ENCODE results near the gene DOK3. TPM values are rescaled to one million over a fixed set of nuclear protein-coding genes. Genes with fewer than 3 reads are reported as not detected.

The DOK3 gene
- total and polyA plus RNA-seq, 2 experiments from 2014 or later, result 3.1 to 3.5 TPM

DNA sequence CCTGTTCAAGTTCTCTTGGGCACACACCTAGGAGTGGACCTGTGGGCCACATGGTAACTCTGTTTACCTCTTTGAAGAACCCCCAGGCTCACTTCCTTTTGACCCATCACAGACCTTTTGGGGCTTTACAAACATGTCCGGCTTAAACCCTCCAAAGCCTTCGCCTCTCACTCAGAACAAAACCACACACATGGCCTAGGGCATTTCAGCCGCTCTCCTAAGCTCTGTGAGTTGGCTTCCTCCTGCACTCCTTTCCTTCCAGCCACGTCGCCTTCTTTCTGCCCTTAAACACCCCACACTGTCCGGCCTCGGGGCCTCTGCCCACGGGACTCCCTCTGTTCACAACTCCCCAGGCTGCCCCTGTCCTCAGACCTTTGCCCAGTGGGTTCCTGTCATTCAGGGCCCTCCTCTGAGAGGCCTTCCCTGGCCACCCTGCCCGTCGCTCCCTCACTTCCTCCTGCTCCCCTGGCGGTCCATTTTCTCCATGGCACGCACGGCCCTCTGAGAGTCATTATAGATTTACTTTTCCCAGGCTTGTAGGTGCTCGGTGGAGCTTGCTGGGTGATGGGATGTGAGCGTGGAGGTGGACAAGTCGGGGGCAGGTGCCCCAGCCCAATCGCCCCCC, 1.9 kb downstream of the DOK3 start:
- no peak overlapping the region for H3K4me3 ChIP-seq
- no peak overlapping the region for H3K4me2 ChIP-seq
- no peak overlapping the region for H2AFZ ChIP-seq
- H3K9me3 ChIP-seq (ENCODE audit: low read depth), result no peaks in the 10 kb centered on the region
- H3K36me3 ChIP-seq (replicated peaks; ENCODE audit: insufficient read depth, low read depth), result no peaks in the 10 kb centered on the region
- no peak overlapping the region for H3K27ac ChIP-seq
- WGBS (ENCODE audit: low lambda C conversion rate, missing lambda C conversion rate), result 94% methylated on average over 17 of the region's 17 CpGs
- H3K9me2 ChIP-seq (replicated peaks; ENCODE audit: insufficient read depth), result no peaks in the 10 kb centered on the region
- TF ChIP-seq, protein P1, sequence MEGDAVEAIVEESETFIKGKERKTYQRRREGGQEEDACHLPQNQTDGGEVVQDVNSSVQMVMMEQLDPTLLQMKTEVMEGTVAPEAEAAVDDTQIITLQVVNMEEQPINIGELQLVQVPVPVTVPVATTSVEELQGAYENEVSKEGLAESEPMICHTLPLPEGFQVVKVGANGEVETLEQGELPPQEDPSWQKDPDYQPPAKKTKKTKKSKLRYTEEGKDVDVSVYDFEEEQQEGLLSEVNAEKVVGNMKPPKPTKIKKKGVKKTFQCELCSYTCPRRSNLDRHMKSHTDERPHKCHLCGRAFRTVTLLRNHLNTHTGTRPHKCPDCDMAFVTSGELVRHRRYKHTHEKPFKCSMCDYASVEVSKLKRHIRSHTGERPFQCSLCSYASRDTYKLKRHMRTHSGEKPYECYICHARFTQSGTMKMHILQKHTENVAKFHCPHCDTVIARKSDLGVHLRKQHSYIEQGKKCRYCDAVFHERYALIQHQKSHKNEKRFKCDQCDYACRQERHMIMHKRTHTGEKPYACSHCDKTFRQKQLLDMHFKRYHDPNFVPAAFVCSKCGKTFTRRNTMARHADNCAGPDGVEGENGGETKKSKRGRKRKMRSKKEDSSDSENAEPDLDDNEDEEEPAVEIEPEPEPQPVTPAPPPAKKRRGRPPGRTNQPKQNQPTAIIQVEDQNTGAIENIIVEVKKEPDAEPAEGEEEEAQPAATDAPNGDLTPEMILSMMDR (IDR thresholded peaks at IDR 0.05; ENCODE audit: poor library complexity), result no peak
- TF ChIP-seq EZH2 (IDR thresholded peaks at IDR 0.05; ENCODE audit: borderline replicate concordance), result no peak
- no peak for TF ChIP-seq EZH2phosphoT487 (IDR thresholded peaks at IDR 0.05; ENCODE audit: low read depth, severe bottlenecking, unreplicated experiment)
- no peaks in the 10 kb centered on the region for H3K79me2 ChIP-seq
- H3K4me1 ChIP-seq (ENCODE audit: insufficient read depth), result no peaks in the 10 kb centered on the region
- no peak for DNase-seq (ENCODE audit: low spot score)
- no peaks in the 10 kb centered on the region for H4K20me1 ChIP-seq (ENCODE audit: insufficient read depth, poor library complexity, severe bottlenecking)
- no peaks in the 10 kb centered on the region for H3K27me3 ChIP-seq

DNA sequence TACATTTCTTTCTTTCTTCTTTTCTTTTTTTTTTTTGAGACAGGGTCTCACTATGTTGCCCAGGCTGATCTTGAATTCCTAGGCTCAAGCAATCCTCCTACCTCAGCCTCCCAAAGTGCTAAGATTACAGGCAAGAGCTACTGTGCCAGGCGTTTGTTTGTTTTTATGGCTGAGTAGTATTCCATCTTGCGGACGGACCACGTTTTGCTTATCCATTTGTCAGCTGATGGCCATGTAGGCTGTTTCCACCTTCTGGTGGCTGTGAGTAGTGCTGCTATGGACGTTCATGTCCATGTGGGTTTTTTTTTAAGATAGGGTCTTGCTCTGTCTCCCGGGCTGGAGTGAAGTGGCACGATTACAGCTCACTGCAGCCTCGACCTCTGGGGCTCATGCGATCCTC, 2.5 kb downstream of the DOK3 start:
- no peak overlapping the region for H3K4me3 ChIP-seq
- H3K79me2 ChIP-seq, result no peaks in the 10 kb centered on the region
- no peaks in the 10 kb centered on the region for H3K9me2 ChIP-seq (replicated peaks; ENCODE audit: insufficient read depth)
- DNase-seq (ENCODE audit: low spot score), result no peak
- no peak overlapping the region for H3K4me2 ChIP-seq
- no peaks in the 10 kb centered on the region for H3K9me3 ChIP-seq (ENCODE audit: low read depth)
- no peaks in the 10 kb centered on the region for H3K36me3 ChIP-seq (replicated peaks; ENCODE audit: insufficient read depth, low read depth)
- H3K27ac ChIP-seq, result no peak overlapping the region
- TF ChIP-seq, protein P1 (IDR thresholded peaks at IDR 0.05; ENCODE audit: poor library complexity), result no peak
- TF ChIP-seq EZH2phosphoT487 (IDR thresholded peaks at IDR 0.05; ENCODE audit: low read depth, severe bottlenecking, unreplicated experiment) (no peak), EZH2 (IDR thresholded peaks at IDR 0.05; ENCODE audit: borderline replicate concordance) (no peak)
- 92% methylated on average over 9 of the region's 9 CpGs for WGBS (ENCODE audit: low lambda C conversion rate, missing lambda C conversion rate)
- no peaks in the 10 kb centered on the region for H3K4me1 ChIP-seq (ENCODE audit: insufficient read depth)
- no peak overlapping the region for H2AFZ ChIP-seq
- no peaks in the 10 kb centered on the region for H3K27me3 ChIP-seq
- H4K20me1 ChIP-seq (ENCODE audit: insufficient read depth, poor library complexity, severe bottlenecking), result no peaks in the 10 kb centered on the region

DNA sequence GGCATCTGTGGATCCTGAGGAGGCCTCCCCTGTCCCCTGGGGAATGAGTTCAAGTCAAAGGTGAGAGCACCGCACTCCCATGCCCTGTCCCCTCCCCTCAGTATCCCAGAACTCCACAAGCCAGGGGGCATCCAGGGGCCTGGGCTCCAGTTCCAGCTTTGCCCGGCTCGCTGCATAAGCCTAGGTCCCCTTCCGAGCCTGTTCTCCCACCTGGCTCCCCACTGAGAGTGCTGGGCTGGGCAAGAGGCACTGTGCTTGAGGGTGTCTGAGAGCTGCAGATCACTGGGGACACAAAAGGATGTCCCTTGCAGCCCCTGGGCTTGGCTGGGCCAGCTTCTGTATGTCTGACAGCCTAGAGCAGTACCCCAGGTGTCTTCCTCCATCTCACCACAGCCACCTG, 4.6 kb downstream of the DOK3 start:
- H3K79me2 ChIP-seq, result no peaks in the 10 kb centered on the region
- 99% methylated on average over 4 of the region's 4 CpGs for WGBS (ENCODE audit: low lambda C conversion rate, missing lambda C conversion rate)
- no peaks in the 10 kb centered on the region for H3K9me3 ChIP-seq (ENCODE audit: low read depth)
- no peak overlapping the region for H3K4me3 ChIP-seq
- TF ChIP-seq EZH2phosphoT487 (IDR thresholded peaks at IDR 0.05; ENCODE audit: low read depth, severe bottlenecking, unreplicated experiment), result no peak
- TF ChIP-seq, protein P1 (IDR thresholded peaks at IDR 0.05; ENCODE audit: poor library complexity), result no peak
- no peaks in the 10 kb centered on the region for H3K36me3 ChIP-seq (replicated peaks; ENCODE audit: insufficient read depth, low read depth)
- H3K27me3 ChIP-seq, result no peaks in the 10 kb centered on the region
- no peak for DNase-seq (ENCODE audit: low spot score)
- no peak overlapping the region for H3K27ac ChIP-seq
- no peaks in the 10 kb centered on the region for H4K20me1 ChIP-seq (ENCODE audit: insufficient read depth, poor library complexity, severe bottlenecking)
- no peak overlapping the region for H2AFZ ChIP-seq
- peaks cover 4% of the 10 kb centered on the region for H3K4me1 ChIP-seq (ENCODE audit: insufficient read depth)
- no peak overlapping the region for H3K4me2 ChIP-seq
- no peaks in the 10 kb centered on the region for H3K9me2 ChIP-seq (replicated peaks; ENCODE audit: insufficient read depth)
